Mucosa of descending colon (tissue), 3 donors: ENCODE data around the gene DCLK1. TPM values are rescaled to one million over a fixed set of nuclear protein-coding genes. Genes with fewer than 3 reads are reported as not detected.

Experiments used
- ATAC-seq: fragments of 200-7000 bp; cut with Tn5 transposase; one replicate; pipeline ENCODE4 v1.9.1; 2020; ENCODE audit warnings: mild to moderate bottlenecking, moderate library complexity
- DNase-seq, 3 donors: peaks; one replicate each; pipeline ENCODE4 v3.0.0-alpha.2; 2020
- H3K36me3 ChIP-seq: fragments of 200-600 bp; one replicate; pipeline ENCODE4 v1.8.0; 2021; ENCODE audit warnings: low read depth, mild to moderate bottlenecking
- H3K4me1 ChIP-seq: fragments of 200-600 bp; one replicate; pipeline ENCODE4 v1.8.0; 2021; ENCODE audit warnings: low read depth, mild to moderate bottlenecking
- H3K4me3 ChIP-seq: fragments of 200-600 bp; one replicate; pipeline ENCODE4 v1.8.0; 2021; ENCODE audit warnings: mild to moderate bottlenecking
- H3K9me3 ChIP-seq: fragments of 200-600 bp; one replicate; pipeline ENCODE4 v1.8.0; 2021; ENCODE audit warnings: mild to moderate bottlenecking
- intact Hi-C, 2 donors: fragments of 100-400 bp; cut with DNase I in 1 of 2; cut with micrococcal nuclease in 1 of 2; formaldehyde crosslinking; loops; one replicate each; pipeline versions ENCODE4 v1.11.0 to v1.11.1; 2022; cut with DNase I, micrococcal nuclease
- total RNA-seq, 3 donors: library from RNA; stranded (reverse); fragmentation: NEBNext Ultra II Directional in 2 of 3; extraction: Animal tissue kit (Norgen Biotek cat#: 25700) in 2 of 3; gene quantifications; one replicate each; pipeline versions ENCODE4 v1.2.1 to v1.2.4, GENCODE V29; 2021 to 2023
- TF ChIP-seq, protein P1 (sequence below): fragments of 200-600 bp; IDR thresholded peaks from one replicate; pipeline ENCODE4 v1.8.0; 2022; ENCODE audit warnings: antibody characterized with exemption, mild to moderate bottlenecking
- donor health status: DM: no; HTN: no; CAD: no; lungs with moderate emphysema.
- donor health status: DM: no; HTN: no; CAD: no.
- donor health status: DM: no; HTN: yes; CAD: no.

Gene DCLK1
- total RNA-seq, 3 donors from 2014 or later, result 2.6 to 17.9 (median 12.7) TPM

DNA sequence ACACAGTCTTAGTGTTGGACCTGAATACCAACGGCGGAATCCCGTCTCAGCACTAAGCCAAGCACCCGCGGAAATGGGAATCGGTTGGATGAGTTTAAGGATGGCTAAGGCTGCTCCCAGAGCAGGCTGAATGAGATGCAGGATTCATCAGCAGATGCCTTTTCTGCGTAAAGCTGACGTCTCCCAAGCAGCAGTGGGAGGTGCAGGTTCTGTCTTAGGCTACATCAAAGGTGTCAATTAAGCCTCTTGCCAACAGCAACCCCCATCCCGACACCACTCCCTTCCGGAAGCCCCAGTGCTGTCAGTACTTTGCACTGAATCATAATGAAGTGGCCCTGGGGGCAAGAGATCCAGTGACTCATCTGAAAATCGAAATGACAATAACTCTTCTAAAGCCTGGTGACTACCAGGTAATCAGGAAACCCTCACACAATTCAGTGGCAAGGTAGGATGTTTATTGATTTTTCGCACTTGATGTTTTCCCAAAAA is 275.6 kb downstream of the DCLK1 start:
- ATAC-seq (no peak), DNase-seq (no peak)
- TF ChIP-seq, protein P1, sequence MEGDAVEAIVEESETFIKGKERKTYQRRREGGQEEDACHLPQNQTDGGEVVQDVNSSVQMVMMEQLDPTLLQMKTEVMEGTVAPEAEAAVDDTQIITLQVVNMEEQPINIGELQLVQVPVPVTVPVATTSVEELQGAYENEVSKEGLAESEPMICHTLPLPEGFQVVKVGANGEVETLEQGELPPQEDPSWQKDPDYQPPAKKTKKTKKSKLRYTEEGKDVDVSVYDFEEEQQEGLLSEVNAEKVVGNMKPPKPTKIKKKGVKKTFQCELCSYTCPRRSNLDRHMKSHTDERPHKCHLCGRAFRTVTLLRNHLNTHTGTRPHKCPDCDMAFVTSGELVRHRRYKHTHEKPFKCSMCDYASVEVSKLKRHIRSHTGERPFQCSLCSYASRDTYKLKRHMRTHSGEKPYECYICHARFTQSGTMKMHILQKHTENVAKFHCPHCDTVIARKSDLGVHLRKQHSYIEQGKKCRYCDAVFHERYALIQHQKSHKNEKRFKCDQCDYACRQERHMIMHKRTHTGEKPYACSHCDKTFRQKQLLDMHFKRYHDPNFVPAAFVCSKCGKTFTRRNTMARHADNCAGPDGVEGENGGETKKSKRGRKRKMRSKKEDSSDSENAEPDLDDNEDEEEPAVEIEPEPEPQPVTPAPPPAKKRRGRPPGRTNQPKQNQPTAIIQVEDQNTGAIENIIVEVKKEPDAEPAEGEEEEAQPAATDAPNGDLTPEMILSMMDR, result no peak
- Histone ChIP-seq H3K4me3 (no peak overlapping the region), H3K4me1 (no peaks in the 10 kb centered on the region), H3K9me3 (no peaks in the 10 kb centered on the region), H3K36me3 (no peaks in the 10 kb centered on the region)
- intact Hi-C loops, result no loop called here

GRCh38 chr13:35854286-35854685 is 276.9 kb downstream of the DCLK1 start:
- DNase-seq (no peak), ATAC-seq (no peak)
- no peak overlapping the region for H3K4me3 ChIP-seq
- TF ChIP-seq, protein P1, result no peak
- no peaks in the 10 kb centered on the region for H3K36me3 ChIP-seq
- H3K4me1 ChIP-seq, result no peaks in the 10 kb centered on the region
- intact Hi-C loops, result no loop called here
- no peaks in the 10 kb centered on the region for H3K9me3 ChIP-seq

GRCh38 chr13:35851881-35852280 is 279.3 kb downstream of the DCLK1 start:
- TF ChIP-seq, protein P1, result no peak
- no peak overlapping the region for H3K4me3 ChIP-seq
- no peaks in the 10 kb centered on the region for H3K4me1 ChIP-seq
- ATAC-seq, result no peak
- DNase-seq, result no peak
- intact Hi-C loops, result no loop called here
- no peaks in the 10 kb centered on the region for H3K9me3 ChIP-seq
- no peaks in the 10 kb centered on the region for H3K36me3 ChIP-seq

GRCh38 chr13:35851356-35851755 is 279.8 kb downstream of the DCLK1 start:
- Histone ChIP-seq H3K9me3 (no peaks in the 10 kb centered on the region), H3K4me1 (no peaks in the 10 kb centered on the region), H3K36me3 (no peaks in the 10 kb centered on the region), H3K4me3 (no peak overlapping the region)
- intact Hi-C loops, result no loop called here
- DNase-seq (no peak), ATAC-seq (no peak)
- TF ChIP-seq, protein P1, result no peak

- Histone ChIP-seq H3K36me3 (no peaks in the 10 kb centered on the region), H3K9me3 (no peaks in the 10 kb centered on the region), H3K4me3 (no peak overlapping the region), H3K4me1 (no peaks in the 10 kb centered on the region)
- TF ChIP-seq, protein P1, result no peak
- DNase-seq (no peak), ATAC-seq (no peak)
- intact Hi-C loops, result no loop called here
Measured at GRCh38 chr13:35850569-35850968, 280.6 kb downstream of the DCLK1 start.

- Histone ChIP-seq H3K4me3 (no peak overlapping the region), H3K9me3 (no peaks in the 10 kb centered on the region), H3K4me1 (no peaks in the 10 kb centered on the region), H3K36me3 (no peaks in the 10 kb centered on the region)
- ATAC-seq, result no peak
- intact Hi-C loops, result no loop called here
- DNase-seq, result no peak
- TF ChIP-seq, protein P1, result no peak
Measured at GRCh38 chr13:35849256-35849644, 281.9 kb downstream of the DCLK1 start.
